A673 (cell line): Measurements from ENCODE around the gene METAP2.

Experiments
- EZH2 ChIP-seq: fragments of 200-600 bp; sonication (generic); IDR thresholded peaks from 2 replicates; pipeline ENCODE4 v1.6.1; 2017; ENCODE audit warnings: borderline replicate concordance, low read depth, mild to moderate bottlenecking, mixed read lengths, antibody characterized with exemption, low read length; ENCODE audit not compliant: poor library complexity, severe bottlenecking
- TF ChIP-seq, protein P1 (sequence below): fragments of 300-800, 200-600 bp; sonication (generic); conservative IDR thresholded peaks from 2 replicates; pipeline ENCODE4 v1.5.1; 2017; ENCODE audit warnings: low read depth, mild to moderate bottlenecking, antibody characterized with exemption, low read length, moderate library complexity, mixed read lengths

DNA sequence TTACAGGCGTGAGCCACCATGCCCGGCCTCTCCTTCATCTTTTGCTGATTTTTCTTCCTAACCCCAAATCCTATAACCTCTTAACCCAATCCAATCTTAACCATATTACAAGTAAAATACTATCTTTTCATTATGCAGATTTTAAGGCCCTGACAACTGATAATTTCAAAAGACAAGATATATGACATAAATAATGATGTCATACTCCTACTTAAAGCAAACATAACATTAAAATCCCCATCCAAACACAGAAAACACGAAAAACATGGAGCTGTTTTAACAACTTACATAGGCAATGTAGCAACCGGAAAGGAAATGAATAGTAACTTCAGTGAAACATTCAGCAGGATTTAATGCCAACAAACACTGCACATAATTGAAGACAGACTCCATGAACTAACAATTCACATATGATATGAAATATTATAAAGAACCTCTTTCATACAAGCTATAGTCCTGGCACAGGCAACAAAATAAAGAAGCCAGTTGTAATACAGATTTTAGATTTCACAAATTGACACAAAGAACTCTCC, 55.8 kb downstream of the METAP2 start:
- TF ChIP-seq, protein P1, sequence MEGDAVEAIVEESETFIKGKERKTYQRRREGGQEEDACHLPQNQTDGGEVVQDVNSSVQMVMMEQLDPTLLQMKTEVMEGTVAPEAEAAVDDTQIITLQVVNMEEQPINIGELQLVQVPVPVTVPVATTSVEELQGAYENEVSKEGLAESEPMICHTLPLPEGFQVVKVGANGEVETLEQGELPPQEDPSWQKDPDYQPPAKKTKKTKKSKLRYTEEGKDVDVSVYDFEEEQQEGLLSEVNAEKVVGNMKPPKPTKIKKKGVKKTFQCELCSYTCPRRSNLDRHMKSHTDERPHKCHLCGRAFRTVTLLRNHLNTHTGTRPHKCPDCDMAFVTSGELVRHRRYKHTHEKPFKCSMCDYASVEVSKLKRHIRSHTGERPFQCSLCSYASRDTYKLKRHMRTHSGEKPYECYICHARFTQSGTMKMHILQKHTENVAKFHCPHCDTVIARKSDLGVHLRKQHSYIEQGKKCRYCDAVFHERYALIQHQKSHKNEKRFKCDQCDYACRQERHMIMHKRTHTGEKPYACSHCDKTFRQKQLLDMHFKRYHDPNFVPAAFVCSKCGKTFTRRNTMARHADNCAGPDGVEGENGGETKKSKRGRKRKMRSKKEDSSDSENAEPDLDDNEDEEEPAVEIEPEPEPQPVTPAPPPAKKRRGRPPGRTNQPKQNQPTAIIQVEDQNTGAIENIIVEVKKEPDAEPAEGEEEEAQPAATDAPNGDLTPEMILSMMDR, result no peak
- no peak for TF ChIP-seq EZH2
